Measurements from ENCODE around the gene LSS. TPM values are rescaled to one million over a fixed set of nuclear protein-coding genes. Genes with fewer than 3 reads are reported as not detected.

Gene LSS
- total and polyA plus RNA-seq, 10 of the 15 experiments (the other 5 are each of a cell fraction or from before 2014, with no cell fraction given) = 2.9 to 82.4 (median 27.5) TPM

- TF ChIP-seq EZH2 (IDR thresholded peaks at IDR 0.05; ENCODE audit: borderline replicate concordance, control insufficient read depth, low read depth, low read length) = no peak
- no peak for TF ChIP-seq NFXL1 (IDR thresholded peaks at IDR 0.05; ENCODE audit: borderline replicate concordance)
- no peak for TF ChIP-seq BCL11A (IDR thresholded peaks at IDR 0.05; ENCODE audit: low read depth, low read length)
- TF ChIP-seq, protein P1, sequence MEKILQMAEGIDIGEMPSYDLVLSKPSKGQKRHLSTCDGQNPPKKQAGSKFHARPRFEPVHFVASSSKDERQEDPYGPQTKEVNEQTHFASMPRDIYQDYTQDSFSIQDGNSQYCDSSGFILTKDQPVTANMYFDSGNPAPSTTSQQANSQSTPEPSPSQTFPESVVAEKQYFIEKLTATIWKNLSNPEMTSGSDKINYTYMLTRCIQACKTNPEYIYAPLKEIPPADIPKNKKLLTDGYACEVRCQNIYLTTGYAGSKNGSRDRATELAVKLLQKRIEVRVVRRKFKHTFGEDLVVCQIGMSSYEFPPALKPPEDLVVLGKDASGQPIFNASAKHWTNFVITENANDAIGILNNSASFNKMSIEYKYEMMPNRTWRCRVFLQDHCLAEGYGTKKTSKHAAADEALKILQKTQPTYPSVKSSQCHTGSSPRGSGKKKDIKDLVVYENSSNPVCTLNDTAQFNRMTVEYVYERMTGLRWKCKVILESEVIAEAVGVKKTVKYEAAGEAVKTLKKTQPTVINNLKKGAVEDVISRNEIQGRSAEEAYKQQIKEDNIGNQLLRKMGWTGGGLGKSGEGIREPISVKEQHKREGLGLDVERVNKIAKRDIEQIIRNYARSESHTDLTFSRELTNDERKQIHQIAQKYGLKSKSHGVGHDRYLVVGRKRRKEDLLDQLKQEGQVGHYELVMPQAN (conservative IDR thresholded peaks at IDR 0.05) = no peak
- TF ChIP-seq RBBP5 (conservative IDR thresholded peaks at IDR 0.05) = no peak
- TF ChIP-seq ZNF592 (IDR thresholded peaks at IDR 0.05) = no peak
- peak; percentile 76 for TF ChIP-seq RELB (IDR thresholded peaks at IDR 0.05; ENCODE audit: low read depth)
- TF ChIP-seq ATF7 (IDR thresholded peaks at IDR 0.05; ENCODE audit: low read depth) = no peak
- TF ChIP-seq MXI1 (IDR thresholded peaks at IDR 0.05; ENCODE audit: low read depth, low read length) = peak; percentile 74
- TF ChIP-seq KDM1A (IDR thresholded peaks at IDR 0.05; ENCODE audit: borderline replicate concordance) = no peak
- peak; percentile 74 for TF ChIP-seq RAD51 (IDR thresholded peaks at IDR 0.05)
- TF ChIP-seq NR2F1 (conservative IDR thresholded peaks at IDR 0.05) = no peak
- TF ChIP-seq ELK1 (IDR thresholded peaks at IDR 0.05; ENCODE audit: low read depth, low read length) = no peak
- peak; percentile 65 for TF ChIP-seq POLR2AphosphoS5 (IDR thresholded peaks at IDR 0.05; ENCODE audit: low read length)
- peak; percentile 98 for TF ChIP-seq CHD2 (IDR thresholded peaks at IDR 0.05; ENCODE audit: borderline replicate concordance, low read depth, low read length)
- no peak for TF ChIP-seq GATAD2B (conservative IDR thresholded peaks at IDR 0.05; ENCODE audit: low read depth)
- TF ChIP-seq EGR1 (IDR thresholded peaks at IDR 0.05; ENCODE audit: borderline replicate concordance in 1 of 2, low read depth in 2 of 2, low read length in 2 of 2) = no peak
- TF ChIP-seq HDAC2 (IDR thresholded peaks at IDR 0.05) = no peak
- TF ChIP-seq, protein P2, sequence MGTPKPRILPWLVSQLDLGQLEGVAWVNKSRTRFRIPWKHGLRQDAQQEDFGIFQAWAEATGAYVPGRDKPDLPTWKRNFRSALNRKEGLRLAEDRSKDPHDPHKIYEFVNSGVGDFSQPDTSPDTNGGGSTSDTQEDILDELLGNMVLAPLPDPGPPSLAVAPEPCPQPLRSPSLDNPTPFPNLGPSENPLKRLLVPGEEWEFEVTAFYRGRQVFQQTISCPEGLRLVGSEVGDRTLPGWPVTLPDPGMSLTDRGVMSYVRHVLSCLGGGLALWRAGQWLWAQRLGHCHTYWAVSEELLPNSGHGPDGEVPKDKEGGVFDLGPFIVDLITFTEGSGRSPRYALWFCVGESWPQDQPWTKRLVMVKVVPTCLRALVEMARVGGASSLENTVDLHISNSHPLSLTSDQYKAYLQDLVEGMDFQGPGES (IDR thresholded peaks at IDR 0.05) = no peak
- TF ChIP-seq SPI1 (IDR thresholded peaks at IDR 0.05; ENCODE audit: borderline replicate concordance, insufficient read depth, low read depth, low read length) = no peak
Measured at GRCh38 chr21:46253610-46254124, 25.1 kb upstream of the LSS start (continued).

Data from GM12878 (cell line).